HG02884 (cell line): ENCODE measurements around the gene BRSK2.
"Not testable (repeated sequence)": the region's sequence is repeated elsewhere in the genome, so short reads cannot be mapped to it uniquely, and the experiment has no call there.

Experiments
- ATAC-seq: cut with Tn5 transposase; IDR thresholded peaks from one replicate; pipeline ENCODE4 v1.9.1; 2021; ENCODE audit warnings: mild to moderate bottlenecking, moderate library complexity; ENCODE audit not compliant: unreplicated experiment

Gene BRSK2

GRCh38 chr11:1354125-1354938 lies 35.4 kb upstream of the BRSK2 start:
- ATAC-seq: no peak

DNA sequence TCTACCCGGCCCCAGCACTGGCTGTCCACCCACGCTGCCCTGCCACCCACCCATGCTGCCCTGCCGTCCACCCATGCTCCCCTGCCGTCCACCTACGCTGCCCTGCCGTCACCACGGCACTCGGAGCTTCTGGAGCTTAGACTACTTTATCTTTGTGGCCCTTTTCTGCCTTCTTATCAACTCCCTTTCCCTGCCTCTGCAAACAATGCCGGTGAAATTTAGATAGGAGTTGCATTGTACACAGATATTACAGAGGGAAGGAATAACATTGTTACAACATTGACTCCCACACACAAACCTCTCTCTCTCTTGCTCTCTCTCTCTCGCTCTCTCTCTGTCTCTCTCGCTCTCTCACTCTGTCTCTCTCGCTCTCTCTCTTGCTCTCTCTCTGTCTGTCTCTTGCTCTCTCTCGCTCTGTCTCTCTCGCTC lies 33.7 kb upstream of the BRSK2 start:
- ATAC-seq: no peak

- ATAC-seq: no peak
Observed at GRCh38 chr11:1356478-1356960, 33.2 kb upstream of the BRSK2 start.

DNA sequence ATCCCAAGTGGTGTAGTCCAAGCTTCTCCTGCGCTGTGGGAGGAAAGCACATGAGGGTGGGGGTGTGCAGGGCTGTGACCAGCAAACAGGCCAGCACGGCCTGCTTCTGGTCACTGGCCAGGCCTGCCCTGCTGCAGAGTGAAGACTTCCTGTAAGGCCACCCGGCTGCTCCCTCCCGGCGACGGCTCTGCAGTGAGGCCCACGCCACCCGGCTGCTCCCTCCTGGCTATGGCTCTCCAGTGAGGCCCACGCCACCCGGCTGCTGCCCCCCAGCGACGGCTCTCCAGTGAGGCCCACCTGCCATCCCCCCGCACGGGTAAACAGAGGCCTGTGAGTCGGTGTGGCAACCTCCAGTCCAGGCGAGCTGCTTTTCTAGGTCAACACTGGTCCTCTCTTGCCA lies 31.4 kb upstream of the BRSK2 start:
- ATAC-seq: no peak

DNA sequence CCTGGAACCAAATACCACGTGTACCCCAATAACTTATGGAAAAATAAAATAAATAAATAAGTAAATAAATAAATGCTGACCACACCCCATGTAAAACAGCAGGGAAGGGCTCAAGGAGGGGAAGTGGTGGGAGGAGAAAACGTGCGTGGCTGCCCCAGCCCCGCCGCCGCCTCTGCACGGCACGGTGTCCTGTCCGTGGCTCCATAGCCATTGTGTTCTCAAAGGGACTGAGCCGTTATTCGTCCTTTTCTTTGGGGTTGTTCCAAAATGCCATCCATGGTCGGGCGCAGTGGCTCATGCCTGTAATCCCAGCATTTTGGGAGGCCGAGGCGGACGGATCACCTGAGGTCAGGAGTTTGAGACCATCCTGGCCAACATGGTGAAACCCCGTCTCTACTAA lies 30.8 kb upstream of the BRSK2 start:
- not testable (repeated sequence) for ATAC-seq

GRCh38 chr11:1359556-1359955 lies 30.2 kb upstream of the BRSK2 start:
- ATAC-seq: no peak

DNA sequence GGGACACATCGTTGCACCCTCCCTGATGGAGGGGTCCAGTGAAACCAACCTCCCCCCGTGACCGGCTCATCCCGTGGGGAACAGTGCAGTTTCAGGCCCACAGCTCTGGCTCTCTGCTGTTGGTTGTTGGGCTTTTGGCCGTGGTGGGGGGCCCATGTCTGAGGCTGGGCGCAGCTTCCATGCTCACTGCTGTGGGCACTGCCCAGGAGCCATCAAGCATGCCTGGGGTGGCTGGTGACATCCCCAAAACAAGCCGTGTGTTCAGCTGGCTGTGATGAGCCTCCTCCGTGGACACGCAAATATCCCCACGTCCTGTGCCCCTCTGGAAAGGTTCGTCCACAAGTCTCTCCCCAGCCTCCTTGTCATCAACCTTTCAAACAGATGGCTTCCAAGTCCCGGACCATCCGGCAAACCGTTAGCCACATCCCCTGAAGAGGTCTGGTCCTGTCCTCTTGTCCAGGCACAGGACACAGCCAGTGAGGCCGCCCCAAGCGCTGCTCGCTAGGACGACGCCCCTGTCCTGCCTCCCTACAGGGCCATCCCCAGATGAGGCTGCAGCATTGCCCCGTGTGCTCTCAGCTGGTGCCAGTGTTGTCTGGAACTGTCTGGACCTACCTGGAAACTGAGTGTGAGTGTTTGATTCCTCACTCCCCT lies 29.4 kb upstream of the BRSK2 start:
- no peak for ATAC-seq

DNA sequence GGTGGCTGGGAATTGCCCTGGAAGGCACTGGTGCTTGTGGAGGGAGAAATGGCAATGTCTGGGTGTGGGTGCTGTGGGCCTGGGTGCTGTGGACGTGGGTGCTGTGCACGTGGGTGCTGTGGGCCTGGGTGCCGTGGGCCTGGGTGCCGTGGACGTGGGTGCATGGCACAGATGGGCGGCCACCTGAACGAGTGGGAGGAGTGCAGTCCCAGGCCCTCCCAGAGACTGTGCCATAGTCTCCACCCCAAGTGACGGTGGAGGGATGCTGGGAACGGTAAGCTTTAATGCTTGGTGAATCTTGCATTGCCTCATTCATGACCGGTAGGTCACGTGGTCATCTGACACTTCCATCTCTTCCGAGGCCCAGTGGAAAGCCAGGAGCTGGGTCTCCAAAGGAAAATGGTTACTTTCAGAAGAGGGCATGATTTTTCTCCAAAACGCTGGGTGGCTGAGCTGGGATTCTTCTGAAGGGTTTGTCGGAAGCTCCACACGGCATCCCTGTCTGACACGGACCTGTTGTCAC lies 28.8 kb upstream of the BRSK2 start:
- no peak for ATAC-seq

DNA sequence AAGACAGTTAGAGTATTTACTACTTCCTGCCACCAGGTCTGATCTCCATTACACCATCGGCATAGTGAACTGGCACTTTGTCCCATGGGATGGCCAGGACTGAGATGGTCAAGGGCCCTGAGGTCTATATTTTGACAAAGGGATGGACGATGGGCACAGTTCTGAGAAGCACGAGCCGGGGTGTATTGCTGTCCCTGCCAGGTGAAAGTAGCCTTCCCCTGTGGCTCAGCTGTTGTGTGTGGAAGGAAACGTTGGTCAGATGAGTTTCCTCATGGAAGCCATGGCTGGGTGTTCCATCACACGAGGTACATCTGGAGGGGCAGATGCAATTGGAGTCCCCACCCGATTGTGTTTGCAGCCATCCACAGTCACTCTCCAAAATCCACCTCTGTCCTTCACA lies 27.9 kb upstream of the BRSK2 start:
- no peak for ATAC-seq

- ATAC-seq: no peak
Observed at GRCh38 chr11:1367721-1368120, 22.0 kb upstream of the BRSK2 start.

DNA sequence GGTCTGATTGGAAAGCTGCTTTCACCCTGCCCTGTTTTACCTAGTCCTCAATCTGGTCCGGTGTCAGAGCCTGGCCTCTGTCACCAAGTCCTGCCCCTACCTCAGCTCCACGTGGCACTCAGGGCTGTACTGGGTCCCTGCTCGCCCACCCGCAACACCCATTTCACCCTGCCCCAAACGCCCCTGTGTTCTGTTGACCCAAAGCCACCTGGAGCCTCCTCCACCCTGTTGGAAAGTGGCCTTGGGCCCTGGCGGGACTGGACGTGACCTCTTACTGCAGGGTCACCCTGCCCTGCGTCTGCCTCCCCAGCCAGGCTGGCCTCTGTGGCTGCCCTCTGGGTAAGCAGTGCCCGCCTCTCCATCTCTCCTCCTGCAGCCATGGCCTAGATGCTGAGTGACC lies 21.5 kb upstream of the BRSK2 start:
- no peak for ATAC-seq

DNA sequence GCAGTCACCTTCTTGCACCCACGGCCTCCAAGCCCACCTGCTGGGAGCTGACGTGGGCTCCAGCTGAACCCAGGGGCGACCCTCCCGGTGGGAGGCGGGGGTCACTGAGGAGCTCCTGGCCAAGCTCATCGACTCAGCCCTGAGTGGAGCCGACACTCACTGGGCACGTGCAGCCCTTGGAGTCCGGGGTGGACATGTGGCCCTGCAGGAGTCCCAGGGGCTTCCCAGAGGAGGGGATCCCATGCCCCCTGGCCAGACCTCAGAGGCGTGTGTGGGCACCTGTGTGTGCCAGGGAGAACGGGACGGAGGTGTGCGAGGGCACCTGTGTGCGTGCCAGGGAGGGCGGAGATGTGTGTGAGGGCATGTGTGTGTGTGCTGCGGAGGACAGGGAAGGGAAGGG lies 20.8 kb upstream of the BRSK2 start:
- no peak for ATAC-seq

GRCh38 chr11:1369371-1370005 lies 20.2 kb upstream of the BRSK2 start:
- no peak for ATAC-seq

GRCh38 chr11:1370186-1371025 lies 19.3 kb upstream of the BRSK2 start:
- no peak for ATAC-seq

DNA sequence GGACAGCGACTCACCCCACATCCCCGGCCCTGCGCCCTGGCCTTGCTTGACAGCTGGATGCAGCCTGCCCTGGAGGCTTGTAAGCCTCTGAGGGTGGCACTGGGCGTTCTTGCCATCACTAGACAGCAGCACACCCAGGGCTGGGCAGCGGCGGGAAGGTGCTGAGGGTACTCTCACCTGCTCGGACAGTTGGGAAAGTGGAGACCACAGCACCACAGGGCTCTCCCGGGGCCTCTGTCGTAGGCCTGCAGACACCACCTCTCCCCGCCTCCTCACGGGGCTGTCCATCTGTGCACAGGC lies 18.8 kb upstream of the BRSK2 start:
- no peak for ATAC-seq

GRCh38 chr11:1371377-1371776 lies 18.4 kb upstream of the BRSK2 start:
- no peak for ATAC-seq

GRCh38 chr11:1371836-1372465 lies 17.8 kb upstream of the BRSK2 start:
- ATAC-seq: no peak

DNA sequence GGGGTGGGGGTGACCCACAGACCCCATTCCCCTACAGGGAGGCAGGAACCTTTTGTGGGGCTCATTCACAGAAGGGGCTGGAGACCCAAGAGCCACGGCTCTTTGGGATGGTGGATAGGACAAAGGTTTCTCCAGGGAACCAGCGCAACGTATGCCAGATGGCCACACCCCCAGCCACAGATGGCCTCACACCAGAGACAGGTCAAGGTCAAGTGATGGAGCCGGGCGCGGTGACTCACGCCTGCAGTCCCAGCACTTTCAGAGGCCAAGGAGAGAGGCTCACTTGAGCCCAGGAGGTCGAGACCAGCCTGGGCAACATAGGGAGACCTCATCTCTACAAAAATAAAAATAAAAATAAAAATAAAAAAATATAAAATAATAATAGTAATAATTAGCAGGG lies 17.1 kb upstream of the BRSK2 start:
- no peak for ATAC-seq

GRCh38 chr11:1373536-1374214 lies 16.1 kb upstream of the BRSK2 start:
- no peak for ATAC-seq
